Head of caudate nucleus (tissue), 42 donors: ENCODE data around the gene LEFTY1.
"Not testable (repeated sequence)": the region's sequence is repeated elsewhere in the genome, so short reads cannot be mapped to it uniquely, and the experiment has no call there.

Source experiments
- DNase-seq, 42 donors: peaks; one replicate each; pipeline versions ENCODE4 v3.0.0 to v3.0.0-alpha.2; 2020 to 2021; ENCODE audit warnings: mixed read lengths in 7 of 42
- intact Hi-C: fragments of 100-400 bp; cut with DNase I; formaldehyde crosslinking; loops from one replicate; pipeline ENCODE4 v1.15.0; 2022

The LEFTY1 gene

GRCh38 chr1:225843426-225843795 lies 45.5 kb downstream of the LEFTY1 start:
- intact Hi-C loops: no loop called here
- no peak for DNase-seq

- no peak for DNase-seq
- intact Hi-C loops: no loop called here
Measured at GRCh38 chr1:225842788-225843425, 46.0 kb downstream of the LEFTY1 start.

- DNase-seq: no peak
- intact Hi-C loops: no loop called here
Measured at GRCh38 chr1:225842074-225842473, 46.9 kb downstream of the LEFTY1 start.

GRCh38 chr1:225840713-225841112 lies 48.2 kb downstream of the LEFTY1 start:
- intact Hi-C loops: no loop called here
- DNase-seq: no peak

- intact Hi-C loops: no loop called here
- DNase-seq: no peak
Measured at GRCh38 chr1:225840223-225840610, 48.7 kb downstream of the LEFTY1 start.

- DNase-seq: no peak
- intact Hi-C loops: no loop called here
Measured at GRCh38 chr1:225838793-225839192, 50.2 kb downstream of the LEFTY1 start.

- intact Hi-C loops, DNase-seq: not testable (repeated sequence)
Measured at GRCh38 chr1:225836296-225836695, 52.6 kb downstream of the LEFTY1 start.
